Panc1 (cell line): Measurements from ENCODE around the gene TIE1. TPM values are rescaled to one million over a fixed set of nuclear protein-coding genes. Genes with fewer than 3 reads are reported as not detected.

Experiments used
- ATAC-seq: fragments of 200-7000 bp; cut with Tn5 transposase; 2 replicates; pipeline ENCODE4 v1.9.1; 2020; ENCODE audit warnings: mild to moderate bottlenecking, moderate library complexity
- BruUV-seq: library from RNA; stranded (reverse); fragments of 400-500 nt; replicated peaks from 2 replicates; lab custom pipeline; 2021; lab: Mats Ljungman, UMichigan
- CTCF ChIA-PET: fragments of 300-600 bp; sonication (Branson Sonifier 250); formaldehyde crosslinking; loops from one replicate; lab custom pipeline; 2022; ENCODE audit warnings: antibody characterized with exemption; lab: Charles Lee
- POLR2A ChIA-PET: fragments of 300-600 bp; sonication (Branson Sonifier 250); formaldehyde crosslinking; loops from one replicate; lab custom pipeline; 2022; ENCODE audit warnings: antibody characterized with exemption; lab: Charles Lee
- DNase-seq: peaks from one replicate; pipeline ENCODE4 v3.0.0-alpha.2; 2010; ENCODE audit warnings: low read depth, low spot score
- H3K27ac ChIP-seq: 2 replicates; pipeline ENCODE4 v1.5.1; 2011; ENCODE audit warnings: mild to moderate bottlenecking, low read length, inconsistent platforms
- H3K27me3 ChIP-seq: fragments of 200-500 bp; sonication (Bioruptor generic); 2 replicates; pipeline ENCODE4 v1.6.0; 2014; ENCODE audit warnings: low read length, inconsistent platforms; ENCODE audit not compliant: control insufficient read depth, insufficient read depth
- H3K36me3 ChIP-seq: fragments of 200-500 bp; sonication (Bioruptor generic); 2 replicates; pipeline ENCODE4 v1.5.1; 2014; ENCODE audit warnings: inconsistent platforms, mild to moderate bottlenecking, low read length, moderate library complexity; ENCODE audit not compliant: control insufficient read depth, insufficient read depth
- H3K4me1 ChIP-seq: 2 replicates; pipeline ENCODE4 v1.5.1; 2011; ENCODE audit warnings: inconsistent platforms, mild to moderate bottlenecking, low read length, moderate library complexity; ENCODE audit not compliant: control insufficient read depth, insufficient read depth
- H3K4me3 ChIP-seq, 2 experiments: 2 replicates each; pipeline ENCODE4 v1.5.1; 2011 to 2012; ENCODE audit warnings: low read depth in 2 of 2, low read length in 2 of 2, mild to moderate bottlenecking in 2 of 2, inconsistent platforms in 1 of 2, moderate library complexity in 1 of 2
- H3K9me3 ChIP-seq: fragments of 200-500 bp; sonication (Bioruptor generic); 2 replicates; pipeline ENCODE4 v1.5.1; 2014; ENCODE audit warnings: low read depth, mild to moderate bottlenecking, inconsistent platforms, low read length, moderate library complexity; ENCODE audit not compliant: control insufficient read depth, insufficient read depth
- POLR2AphosphoS5 ChIP-seq: IDR thresholded peaks from 2 replicates; pipeline ENCODE4 v1.6.1; 2012; ENCODE audit warnings: mild to moderate bottlenecking, low read depth, low read length, moderate library complexity
- REST ChIP-seq, 2 experiments: IDR thresholded peaks; 2 replicates each; pipeline ENCODE4 v1.6.1; 2011 to 2012; ENCODE audit warnings: low read depth in 2 of 2, control low read depth in 1 of 2, low read length in 1 of 2, mild to moderate bottlenecking in 1 of 2, moderate library complexity in 1 of 2; ENCODE audit not compliant: insufficient read depth in 1 of 2
- SIN3A ChIP-seq: IDR thresholded peaks from 2 replicates; pipeline ENCODE4 v1.6.1; 2012; ENCODE audit warnings: low read depth, mild to moderate bottlenecking, low read length, moderate library complexity, borderline replicate concordance; ENCODE audit not compliant: insufficient read depth
- TCF7L2 ChIP-seq: IDR thresholded peaks from 2 replicates; pipeline ENCODE4 v1.6.1; 2011; ENCODE audit warnings: mild to moderate bottlenecking, low read depth, low read length, inconsistent platforms
- in situ Hi-C: cut with HindIII; loops from 2 replicates; pipeline ENCODE4 v1.10.0; 2016; ENCODE audit warnings: low sequenced_read_pairs, low pct_unique_long_range_greater_than_20kb
- intact Hi-C: fragments of 100-400 bp; cut with micrococcal nuclease; formaldehyde crosslinking; loops from one replicate; pipeline ENCODE4 v1.10.0; 2022; ENCODE audit not compliant: unreplicated experiment
- total RNA-seq: library from RNA; stranded (reverse); gene quantifications from one replicate; pipeline ENCODE4 v1.2.1, GENCODE V29; 2021; ENCODE audit not compliant: unreplicated experiment
- TF ChIP-seq, protein P1 (sequence below): fragments of 450-650 bp; IDR thresholded peaks from 2 replicates; pipeline ENCODE4 v1.5.1; 2017; ENCODE audit warnings: mild to moderate bottlenecking

TIE1 gene
- total RNA-seq, 1 experiment from 2014 or later: 0.28 TPM

- no peak for ATAC-seq
- ChIA-PET POLR2A (interaction anchor here (0.6 kb wide), 1 partner anchor 57 kb away, joined by 7 read pairs; no protein-coding TSS in a partner anchor), CTCF (interaction anchor here (0.6 kb wide), 1 partner anchor 1536 kb away, joined by 4 read pairs; no protein-coding TSS in a partner anchor)
- Histone ChIP-seq H3K27me3 (no peaks in the 10 kb centered on the region), H3K4me3 (no peak overlapping the region), H3K9me3 (no peaks in the 10 kb centered on the region), H3K27ac (no peak overlapping the region), H3K36me3 (no peaks in the 10 kb centered on the region), H3K4me1 (no peaks in the 10 kb centered on the region)
- DNase-seq: no peak
- TF ChIP-seq SIN3A (no peak), TCF7L2 (no peak)
- TF ChIP-seq, protein P1, sequence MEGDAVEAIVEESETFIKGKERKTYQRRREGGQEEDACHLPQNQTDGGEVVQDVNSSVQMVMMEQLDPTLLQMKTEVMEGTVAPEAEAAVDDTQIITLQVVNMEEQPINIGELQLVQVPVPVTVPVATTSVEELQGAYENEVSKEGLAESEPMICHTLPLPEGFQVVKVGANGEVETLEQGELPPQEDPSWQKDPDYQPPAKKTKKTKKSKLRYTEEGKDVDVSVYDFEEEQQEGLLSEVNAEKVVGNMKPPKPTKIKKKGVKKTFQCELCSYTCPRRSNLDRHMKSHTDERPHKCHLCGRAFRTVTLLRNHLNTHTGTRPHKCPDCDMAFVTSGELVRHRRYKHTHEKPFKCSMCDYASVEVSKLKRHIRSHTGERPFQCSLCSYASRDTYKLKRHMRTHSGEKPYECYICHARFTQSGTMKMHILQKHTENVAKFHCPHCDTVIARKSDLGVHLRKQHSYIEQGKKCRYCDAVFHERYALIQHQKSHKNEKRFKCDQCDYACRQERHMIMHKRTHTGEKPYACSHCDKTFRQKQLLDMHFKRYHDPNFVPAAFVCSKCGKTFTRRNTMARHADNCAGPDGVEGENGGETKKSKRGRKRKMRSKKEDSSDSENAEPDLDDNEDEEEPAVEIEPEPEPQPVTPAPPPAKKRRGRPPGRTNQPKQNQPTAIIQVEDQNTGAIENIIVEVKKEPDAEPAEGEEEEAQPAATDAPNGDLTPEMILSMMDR: no peak
- no TSS peak for BruUV-seq
- intact Hi-C loops: no loop called here
- in situ Hi-C loops: no loop called here
Observed at GRCh38 chr1:43286115-43286514, 14.7 kb upstream of the TIE1 start.

DNA sequence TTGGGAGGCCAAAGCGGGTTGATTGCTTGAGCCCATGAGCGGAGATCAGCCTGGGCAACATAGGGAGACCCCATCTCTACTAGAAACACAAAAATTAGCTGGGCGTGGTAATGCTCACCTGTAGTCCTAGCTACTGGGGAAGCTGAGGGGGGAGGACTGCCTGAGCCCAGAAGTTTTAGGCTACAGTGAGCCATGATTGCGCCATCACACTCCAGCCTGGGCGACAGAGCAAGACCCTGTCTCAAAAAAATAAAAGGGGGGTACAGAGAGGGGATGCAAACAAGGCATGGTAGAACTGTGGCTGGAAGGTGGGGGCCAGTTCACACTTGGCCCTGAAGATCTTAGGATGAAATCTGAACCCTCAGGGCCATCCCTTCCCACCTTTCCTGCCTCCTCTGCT is 14.2 kb upstream of the TIE1 start:
- Histone ChIP-seq H3K36me3 (no peaks in the 10 kb centered on the region), H3K27me3 (no peaks in the 10 kb centered on the region), H3K27ac (no peak overlapping the region), H3K9me3 (no peaks in the 10 kb centered on the region), H3K4me3 (no peak overlapping the region), H3K4me1 (no peaks in the 10 kb centered on the region)
- POLR2A ChIA-PET: no interaction called here
- CTCF ChIA-PET: interaction anchor here (0.6 kb wide), 1 partner anchor 1535 kb away, joined by 4 read pairs; no protein-coding TSS in a partner anchor
- no TSS peak for BruUV-seq
- intact Hi-C loops: no loop called here
- no peak for ATAC-seq
- in situ Hi-C loops: no loop called here
- TF ChIP-seq, protein P1: no peak
- no peak for TF ChIP-seq REST (IDR thresholded peaks at IDR 0.05; ENCODE audit: insufficient read depth in 1 of 2, low read depth in 2 of 2, low read length in 1 of 2)
- no peak for TF ChIP-seq POLR2AphosphoS5
- TF ChIP-seq SIN3A: no peak
- TF ChIP-seq TCF7L2: no peak
- no peak for DNase-seq
